H1 (cell line): ENCODE data around the gene NEDD8. TPM values are rescaled to one million over a fixed set of nuclear protein-coding genes. Genes with fewer than 3 reads are reported as not detected.

ENCODE experiments used
- CTCF ChIA-PET: fragments of 300-600 bp; sonication (Branson Sonifier 250); formaldehyde crosslinking; loops from one replicate; lab custom pipeline; 2021; ENCODE audit not compliant: partially characterized antibody; lab: Charles Lee
- POLR2A ChIA-PET: fragments of 300-600 bp; sonication (Branson Sonifier 250); formaldehyde crosslinking; loops from one replicate; lab custom pipeline; 2021; ENCODE audit warnings: inconsistent platforms; ENCODE audit not compliant: partially characterized antibody; lab: Charles Lee
- DNase-seq, 2 experiments: peaks; one replicate each; pipeline versions ENCODE4 v3.0.0 to v3.0.0-alpha.2; 2010 to 2022; ENCODE audit warnings: low spot score in 2 of 2, low read depth in 1 of 2, mixed read lengths in 1 of 2
- FAIRE-seq: peaks from 2 replicates; lab custom pipeline; 2011; peaks lifted over from hg19 to GRCh38; lab: Jason Lieb, UNC
- H2AFZ ChIP-seq: 2 replicates; pipeline ENCODE4 v1.8.1; 2012; ENCODE audit warnings: low read length, inconsistent platforms
- H2AK5ac ChIP-seq: 2 replicates; pipeline ENCODE4 v1.6.1; 2013; ENCODE audit warnings: low read depth, low read length
- H2BK120ac ChIP-seq: replicated peaks from 2 replicates; pipeline ENCODE3; 2013; ENCODE audit warnings: low read depth, low read length, inconsistent platforms
- H2BK12ac ChIP-seq: 2 replicates; pipeline ENCODE4 v1.6.1; 2013; ENCODE audit warnings: low read depth, low read length
- H2BK15ac ChIP-seq: 2 replicates; pipeline ENCODE4 v1.6.1; 2013; ENCODE audit warnings: low read length
- H2BK20ac ChIP-seq: 2 replicates; pipeline ENCODE4 v1.6.1; 2013; ENCODE audit warnings: low read length
- H2BK5ac ChIP-seq: 2 replicates; pipeline ENCODE4 v1.6.1; 2013; ENCODE audit warnings: low read depth, low read length
- H3K14ac ChIP-seq: 2 replicates; pipeline ENCODE4 v1.6.1; 2013; ENCODE audit warnings: inconsistent platforms; ENCODE audit not compliant: insufficient read length
- H3K18ac ChIP-seq: 2 replicates; pipeline ENCODE4 v1.6.1; 2013; ENCODE audit warnings: low read length; ENCODE audit errors: extremely low read depth
- H3K23ac ChIP-seq: 2 replicates; pipeline ENCODE4 v1.6.1; 2013; ENCODE audit warnings: inconsistent platforms; ENCODE audit not compliant: insufficient read length
- H3K23me2 ChIP-seq: 2 replicates; pipeline ENCODE4 v1.6.1; 2013; ENCODE audit warnings: low read depth, low read length
- H3K27ac ChIP-seq: 2 replicates; pipeline ENCODE4 v1.6.1; 2011; ENCODE audit warnings: low read depth, low read length, inconsistent platforms
- H3K27me3 ChIP-seq, 4 experiments: replicated peaks in 1 of 4; 1 replicate in 1 of 4; 2 replicates in 3 of 4; pipeline versions ENCODE4 v1.6.1 to v1.8.1; 2011 to 2013; ENCODE audit warnings: low read length in 3 of 4, mild to moderate bottlenecking in 3 of 4, inconsistent platforms in 2 of 4, mixed read lengths in 2 of 4, moderate library complexity in 1 of 4; ENCODE audit not compliant: control insufficient read depth in 3 of 4, insufficient read depth in 3 of 4; ENCODE audit errors: extremely low read depth in 1 of 4
- H3K36me3 ChIP-seq, 4 experiments: 2 replicates each; pipeline versions ENCODE4 v1.6.1 to v1.8.1; 2011 to 2013; ENCODE audit warnings: mild to moderate bottlenecking in 4 of 4, low read length in 3 of 4, moderate library complexity in 2 of 4, control low read depth in 1 of 4, inconsistent platforms in 1 of 4; ENCODE audit not compliant: insufficient read depth in 4 of 4, control insufficient read depth in 2 of 4
- H3K4ac ChIP-seq: replicated peaks from 2 replicates; pipeline ENCODE3; 2013; ENCODE audit warnings: low read length, low read depth, mixed read lengths, inconsistent platforms; ENCODE audit not compliant: insufficient read length
- H3K4me1 ChIP-seq, 4 experiments: replicated peaks in 1 of 4; 1 replicate in 1 of 4; 2 replicates in 3 of 4; pipeline versions ENCODE4 v1.6.1 to v1.8.1; 2011 to 2013; ENCODE audit warnings: low read length in 3 of 4, inconsistent platforms in 2 of 4, mixed read lengths in 1 of 4; ENCODE audit not compliant: insufficient read depth in 4 of 4, control insufficient read depth in 3 of 4
- H3K4me2 ChIP-seq, 2 experiments: 2 replicates each; pipeline versions ENCODE4 v1.6.1 to v1.8.1; 2011 to 2013; ENCODE audit warnings: low read depth in 2 of 2, low read length in 2 of 2, control low read depth in 1 of 2, inconsistent platforms in 1 of 2, mild to moderate bottlenecking in 1 of 2; ENCODE audit not compliant: insufficient read depth in 1 of 2
- H3K4me3 ChIP-seq, 4 experiments: fragments of 200-600, 300-600 bp in 1 of 4; sonication (generic), shearing (Covaris generic), sonication (Bioruptor Twin) in 1 of 4; 2 replicates each; pipeline versions ENCODE4 v1.5.1 to v1.8.1; 2011 to 2016; ENCODE audit warnings: low read length in 4 of 4, low read depth in 3 of 4, control low read depth in 2 of 4, inconsistent platforms in 2 of 4, mild to moderate bottlenecking in 2 of 4, mixed read lengths in 1 of 4, moderate library complexity in 1 of 4; ENCODE audit not compliant: insufficient read depth in 2 of 4; ENCODE audit errors: extremely low read depth in 1 of 4
- H3K56ac ChIP-seq: replicated peaks from 2 replicates; pipeline ENCODE3; 2013; ENCODE audit warnings: low read depth, mild to moderate bottlenecking, mixed read lengths, low read length, inconsistent platforms; ENCODE audit not compliant: insufficient read length
- H3K79me1 ChIP-seq: 2 replicates; pipeline ENCODE4 v1.6.1; 2013; ENCODE audit warnings: low read depth, low read length, control low read depth
- H3K79me2 ChIP-seq, 2 experiments: 2 replicates each; pipeline versions ENCODE4 v1.6.1 to v1.8.1; 2012 to 2013; ENCODE audit warnings: low read length in 2 of 2, mild to moderate bottlenecking in 2 of 2, inconsistent platforms in 1 of 2; ENCODE audit not compliant: insufficient read depth in 2 of 2, control insufficient read depth in 1 of 2
- H3K9ac ChIP-seq, 4 experiments: replicated peaks in 1 of 4; 1 replicate in 1 of 4; 2 replicates in 3 of 4; pipeline versions ENCODE4 v1.6.1 to v1.8.1; 2011 to 2013; ENCODE audit warnings: low read depth in 3 of 4, low read length in 3 of 4, control low read depth in 2 of 4, mild to moderate bottlenecking in 2 of 4, moderate library complexity in 2 of 4, inconsistent platforms in 1 of 4; ENCODE audit errors: extremely low read depth in 1 of 4
- H3K9me3 ChIP-seq, 2 experiments: 2 replicates each; pipeline versions ENCODE4 v1.6.1 to v1.8.1; 2012 to 2013; ENCODE audit warnings: mild to moderate bottlenecking in 2 of 2, moderate library complexity in 2 of 2, control low read depth in 1 of 2, inconsistent platforms in 1 of 2, low read depth in 1 of 2, low read length in 1 of 2, mixed read lengths in 1 of 2; ENCODE audit not compliant: insufficient read depth in 2 of 2
- H4K20me1 ChIP-seq, 2 experiments: replicated peaks in 1 of 2; 2 replicates each; pipeline versions ENCODE3 to v1.8.1; 2011 to 2013; ENCODE audit warnings: inconsistent platforms in 2 of 2, low read length in 2 of 2, mild to moderate bottlenecking in 1 of 2; ENCODE audit not compliant: insufficient read depth in 2 of 2, control insufficient read depth in 1 of 2
- H4K5ac ChIP-seq: 2 replicates; pipeline ENCODE4 v1.6.1; 2013; ENCODE audit warnings: low read length, low read depth, mixed read lengths, inconsistent platforms; ENCODE audit not compliant: insufficient read length
- H4K8ac ChIP-seq: 2 replicates; pipeline ENCODE4 v1.8.0; 2013; ENCODE audit warnings: mild to moderate bottlenecking, moderate library complexity, low read length, inconsistent platforms; ENCODE audit not compliant: insufficient read depth; ENCODE audit errors: extremely low read depth
- H4K91ac ChIP-seq: replicated peaks from 2 replicates; pipeline ENCODE3; 2013; ENCODE audit warnings: low read length, mixed read lengths, inconsistent platforms; ENCODE audit not compliant: insufficient read length
- POLR2A ChIP-seq, 2 experiments: IDR thresholded peaks; 1 replicate in 1 of 2; 2 replicates in 1 of 2; pipeline ENCODE4 v1.6.1; 2011; ENCODE audit warnings: low read depth in 2 of 2, low read length in 2 of 2, mild to moderate bottlenecking in 2 of 2; ENCODE audit errors: control extremely low read depth in 1 of 2
- SIX5 ChIP-seq: IDR thresholded peaks from 2 replicates; pipeline ENCODE4 v1.6.1; 2011; ENCODE audit warnings: mild to moderate bottlenecking, low read depth, low read length
- WGBS, 2 experiments: shearing (Covaris generic) in 1 of 2; methylation state at CpG; one replicate each; pipeline versions ENCODE4 v1.1.6 to v1.1.7; 2013 to 2015; ENCODE audit warnings: low lambda C conversion rate in 2 of 2, mixed read lengths in 2 of 2, inconsistent platforms in 1 of 2, low coverage in 1 of 2, missing lambda C conversion rate in 1 of 2; ENCODE audit not compliant: insufficient replicate concordance in 2 of 2, insufficient coverage in 1 of 2, insufficient read length in 1 of 2; ENCODE audit errors: extremely low coverage in 1 of 2, missing lambda C conversion rate in 1 of 2; 5-methylcytosine and 5-hydroxymethylcytosine counted together
- polyA plus RNA-seq, 7 experiments: library from polyadenylated mRNA; depleted of rRNA in 3 of 7; stranded (reverse) in 5 of 7; unstranded in 2 of 7; fragments of >200 nt in 5 of 7; fragments of 200-250 nt in 2 of 7; gene quantifications; 1 replicate in 5 of 7; 2 replicates in 1 of 7; 4 replicates in 1 of 7; pipeline versions ENCODE4 v1.2.1 to v1.2.3, GENCODE V29; 2011 to 2013; ENCODE audit warnings: missing spikeins in 2 of 7, mixed read lengths in 2 of 7
- total RNA-seq: library from RNA; stranded (reverse); fragmentation: NEBNext Ultra II Directional; extraction: Animal tissue kit (Norgen Biotek cat#: 25700); gene quantifications from 2 replicates; pipeline ENCODE4 v1.2.1, GENCODE V29; 2021

Gene NEDD8
- total and polyA plus RNA-seq, 2 of the 8 experiments (the other 6 are each of a cell fraction or from before 2014, with no cell fraction given) = 253 to 317 TPM

- DNase-seq (no peak), FAIRE-seq (no peak)
- Histone ChIP-seq H2BK15ac (no peak overlapping the region), H2AFZ (no peak overlapping the region), H3K23ac (no peak overlapping the region), H3K27me3 (no peaks in the 10 kb centered on the region), H2AK5ac (no peak overlapping the region), H3K23me2 (peaks cover 5% of the 10 kb centered on the region; the same call in 1 of the 2 replicates), H3K4ac (no peak overlapping the region), H3K27ac (peak overlapping the region; percentile 95), H3K9me3 (peaks cover 2% of the 10 kb centered on the region in 2 experiments; a peak in 2 of 4 replicates), H2BK20ac (no peak overlapping the region), H3K56ac (peak overlapping the region; percentile 71), H3K79me1 (peaks cover 3% of the 10 kb centered on the region; the same call in 1 of the 2 replicates), H3K9ac (peak overlapping the region in 3 of 4 experiments; percentile 78 to 97 (median 96); a peak in 6 of 7 replicates), H4K91ac (peak overlapping the region; percentile 49), H3K4me3 (peak overlapping the region; percentile 65 to 88 (median 84)), H4K8ac (no peak overlapping the region; the same call in 1 of the 2 replicates), H4K5ac (peak overlapping the region; percentile 73), H2BK12ac (no peak overlapping the region), H2BK120ac (no peak overlapping the region), H3K18ac (no peak overlapping the region), H3K4me1 (peaks cover 0 to 9% (median 3%) of the 10 kb centered on the region in 4 experiments; a peak in 3 of 7 replicates), H3K36me3 (peaks cover 4 to 10% (median 7%) of the 10 kb centered on the region in 4 experiments; a peak in 5 of 8 replicates), H3K4me2 (peak overlapping the region; percentile 79 to 94), H2BK5ac (peak overlapping the region; percentile 91; the same call in 1 of the 2 replicates), H4K20me1 (no peaks in the 10 kb centered on the region), H3K14ac (no peak overlapping the region), H3K79me2 (peaks cover 0 to 3% of the 10 kb centered on the region in 2 experiments; a peak in 2 of 4 replicates)
- no peak for TF ChIP-seq SIX5
- peak in 1 of 2 experiments; percentile 53; a peak in 1 of 3 replicates for TF ChIP-seq POLR2A (IDR thresholded peaks at IDR 0.05; ENCODE audit: control extremely low read depth in 1 of 2, low read depth in 2 of 2, low read length in 2 of 2)
- WGBS, 2 experiments = 42% methylated on average over 32 of the region's 33 CpGs; no CpG with 5 or more reads in 1 of the 2 experiments
- ChIA-PET CTCF (interaction anchor here (0.9 to 2.1 kb wide), 3 partner anchors 19 to 106 kb away, joined by 5 to 7 read pairs (median 7); partner anchors contain the start of genes MDP1 and TINF2), POLR2A (interaction anchor here (0.6 to 4.7 kb wide), 22 partner anchors 8 to 629 kb away, joined by 3 to 119 read pairs (median 4); partner anchors contain the start of genes AP1G2, CHMP4A, GMPR2 and IPO4)
Observed at GRCh38 chr14:24196071-24197055, 35.8 kb downstream of the NEDD8 start.
